ENCODE results near the gene ZNF638.

DNA sequence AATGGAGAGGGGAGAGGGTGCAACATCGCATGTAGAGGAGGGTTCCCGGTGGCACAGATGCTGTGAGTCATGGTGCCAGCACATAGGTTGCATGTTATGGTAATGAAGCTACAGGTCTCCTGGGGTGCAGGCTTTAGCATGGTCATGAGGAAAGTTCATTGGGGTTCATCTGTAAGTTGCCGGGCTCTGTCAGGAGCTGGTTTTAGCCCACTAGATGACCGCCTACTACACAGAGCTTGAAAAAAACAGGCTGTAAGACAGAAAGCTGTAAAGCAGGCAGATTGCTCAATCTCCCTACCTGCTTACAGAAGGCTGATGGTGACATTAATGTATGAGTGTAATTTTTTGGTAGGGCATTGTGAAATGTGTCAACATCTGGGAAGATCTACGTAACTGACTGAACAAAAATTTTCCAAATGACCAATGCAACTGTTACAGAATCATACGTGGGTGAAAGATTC, 145.7 kb downstream of the ZNF638 start:
- TF ChIP-seq, protein P1, sequence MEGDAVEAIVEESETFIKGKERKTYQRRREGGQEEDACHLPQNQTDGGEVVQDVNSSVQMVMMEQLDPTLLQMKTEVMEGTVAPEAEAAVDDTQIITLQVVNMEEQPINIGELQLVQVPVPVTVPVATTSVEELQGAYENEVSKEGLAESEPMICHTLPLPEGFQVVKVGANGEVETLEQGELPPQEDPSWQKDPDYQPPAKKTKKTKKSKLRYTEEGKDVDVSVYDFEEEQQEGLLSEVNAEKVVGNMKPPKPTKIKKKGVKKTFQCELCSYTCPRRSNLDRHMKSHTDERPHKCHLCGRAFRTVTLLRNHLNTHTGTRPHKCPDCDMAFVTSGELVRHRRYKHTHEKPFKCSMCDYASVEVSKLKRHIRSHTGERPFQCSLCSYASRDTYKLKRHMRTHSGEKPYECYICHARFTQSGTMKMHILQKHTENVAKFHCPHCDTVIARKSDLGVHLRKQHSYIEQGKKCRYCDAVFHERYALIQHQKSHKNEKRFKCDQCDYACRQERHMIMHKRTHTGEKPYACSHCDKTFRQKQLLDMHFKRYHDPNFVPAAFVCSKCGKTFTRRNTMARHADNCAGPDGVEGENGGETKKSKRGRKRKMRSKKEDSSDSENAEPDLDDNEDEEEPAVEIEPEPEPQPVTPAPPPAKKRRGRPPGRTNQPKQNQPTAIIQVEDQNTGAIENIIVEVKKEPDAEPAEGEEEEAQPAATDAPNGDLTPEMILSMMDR (conservative IDR thresholded peaks at IDR 0.05; ENCODE audit: low read length): no peak
- TF ChIP-seq EZH2phosphoT487 (IDR thresholded peaks at IDR 0.05; ENCODE audit: borderline replicate concordance): no peak

Data from Loucy (cell line).